SH-SY5Y (cell line): ENCODE measurements around the gene ARL2.

ENCODE experiments used
- GATA2 ChIP-seq: IDR thresholded peaks from 2 replicates; pipeline ENCODE4 v1.6.1; 2011; ENCODE audit warnings: mild to moderate bottlenecking, low read depth, low read length
- GATA3 ChIP-seq: IDR thresholded peaks from 2 replicates; pipeline ENCODE4 v1.6.1; 2011; ENCODE audit warnings: low read depth, mild to moderate bottlenecking, low read length, moderate library complexity

DNA sequence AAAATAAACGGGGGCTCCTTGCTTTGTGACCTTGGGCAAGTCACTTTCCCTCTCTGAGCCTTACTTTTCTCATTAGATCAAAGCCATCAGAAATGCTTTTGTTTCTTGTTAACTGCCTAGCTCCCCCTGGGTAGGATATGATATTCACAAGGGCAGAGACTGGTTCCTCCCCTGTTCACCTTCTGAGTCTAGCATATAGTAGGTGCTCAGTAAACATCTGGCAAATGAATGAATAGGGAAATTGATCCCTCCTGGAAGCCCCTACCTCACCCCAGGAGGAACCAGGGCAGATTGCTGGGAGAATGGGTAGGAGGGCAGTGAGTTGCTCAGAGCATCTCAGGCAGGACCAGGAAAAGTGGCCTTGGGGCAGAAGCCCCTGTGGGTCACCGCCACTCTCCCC is 20.5 kb downstream of the ARL2 start:
- TF ChIP-seq GATA2 (no peak), GATA3 (no peak)
